Measurements from ENCODE around the gene SH3PXD2A. TPM values are rescaled to one million over a fixed set of nuclear protein-coding genes. Genes with fewer than 3 reads are reported as not detected.

Gene SH3PXD2A
- total and polyA plus RNA-seq, 2 experiments from 2014 or later: 1.8 to 5.0 TPM

GRCh38 chr10:103751667-103752290 lies 103.6 kb downstream of the SH3PXD2A start:
- H3K4me1 Mint-ChIP-seq: peaks cover 3% of the 10 kb centered on the region
- H3K9me3 Mint-ChIP-seq: peaks cover 8% of the 10 kb centered on the region; the same call in 1 of the 3 replicates
- Histone ChIP-seq H4K20me1 (replicated peaks; ENCODE audit: insufficient read depth) (no peaks in the 10 kb centered on the region), H3K4me3 (no peak overlapping the region), H3K4me2 (no peak overlapping the region), H3K27ac (ENCODE audit: low read depth) (no peak overlapping the region), H3K79me2 (replicated peaks; ENCODE audit: insufficient read depth) (no peaks in the 10 kb centered on the region), H3F3A (replicated peaks; ENCODE audit: low read depth) (no peaks in the 10 kb centered on the region), H3K27me3 (ENCODE audit: insufficient read depth) (no peaks in the 10 kb centered on the region), H3K9me2 (ENCODE audit: insufficient read depth) (no peaks in the 10 kb centered on the region), H3K4me1 (ENCODE audit: insufficient read depth) (peaks cover under 1% of the 10 kb centered on the region; the same call in 1 of the 2 replicates), H3K36me3 (ENCODE audit: insufficient read depth) (no peaks in the 10 kb centered on the region), H2AFZ (no peak overlapping the region)
- ATAC-seq (no peak), DNase-seq (ENCODE audit: low spot score) (no peak)
- TF ChIP-seq EZH2 (IDR thresholded peaks at IDR 0.05; ENCODE audit: low read depth, unreplicated experiment): no peak
- TF ChIP-seq POLR2AphosphoS5 (IDR thresholded peaks at IDR 0.05; ENCODE audit: low read depth): no peak
- no peak for TF ChIP-seq REST (IDR thresholded peaks at IDR 0.05; ENCODE audit: unreplicated experiment)
- no peak for TF ChIP-seq JUNB (IDR thresholded peaks at IDR 0.05; ENCODE audit: unreplicated experiment)
- no peak for TF ChIP-seq NANOG (IDR thresholded peaks at IDR 0.05; ENCODE audit: borderline replicate concordance)
- TF ChIP-seq, protein P1, sequence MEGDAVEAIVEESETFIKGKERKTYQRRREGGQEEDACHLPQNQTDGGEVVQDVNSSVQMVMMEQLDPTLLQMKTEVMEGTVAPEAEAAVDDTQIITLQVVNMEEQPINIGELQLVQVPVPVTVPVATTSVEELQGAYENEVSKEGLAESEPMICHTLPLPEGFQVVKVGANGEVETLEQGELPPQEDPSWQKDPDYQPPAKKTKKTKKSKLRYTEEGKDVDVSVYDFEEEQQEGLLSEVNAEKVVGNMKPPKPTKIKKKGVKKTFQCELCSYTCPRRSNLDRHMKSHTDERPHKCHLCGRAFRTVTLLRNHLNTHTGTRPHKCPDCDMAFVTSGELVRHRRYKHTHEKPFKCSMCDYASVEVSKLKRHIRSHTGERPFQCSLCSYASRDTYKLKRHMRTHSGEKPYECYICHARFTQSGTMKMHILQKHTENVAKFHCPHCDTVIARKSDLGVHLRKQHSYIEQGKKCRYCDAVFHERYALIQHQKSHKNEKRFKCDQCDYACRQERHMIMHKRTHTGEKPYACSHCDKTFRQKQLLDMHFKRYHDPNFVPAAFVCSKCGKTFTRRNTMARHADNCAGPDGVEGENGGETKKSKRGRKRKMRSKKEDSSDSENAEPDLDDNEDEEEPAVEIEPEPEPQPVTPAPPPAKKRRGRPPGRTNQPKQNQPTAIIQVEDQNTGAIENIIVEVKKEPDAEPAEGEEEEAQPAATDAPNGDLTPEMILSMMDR (conservative IDR thresholded peaks at IDR 0.05; ENCODE audit: low read depth in 2 of 2): no peak
- no peak for TF ChIP-seq EZH2phosphoT487 (IDR thresholded peaks at IDR 0.05; ENCODE audit: unreplicated experiment)
- TF ChIP-seq ZNF462 (CRISPR knock-in tag; IDR thresholded peaks at IDR 0.05): no peak
- no peak for TF ChIP-seq ZNF331 (CRISPR knock-in tag; IDR thresholded peaks at IDR 0.05; ENCODE audit: low read depth)
- no peak for TF ChIP-seq CREB1 (CRISPR knock-in tag; IDR thresholded peaks at IDR 0.05; ENCODE audit: low read depth)
- H3K4me3 Mint-ChIP-seq: no peak overlapping the region
- H3K36me3 Mint-ChIP-seq (ENCODE audit: low read depth): no peaks in the 10 kb centered on the region
- H3K27me3 Mint-ChIP-seq (ENCODE audit: insufficient read depth, low read depth, poor library complexity): peaks cover 2% of the 10 kb centered on the region
- no peak overlapping the region for H3K27ac Mint-ChIP-seq
